Smooth muscle cell (in vitro differentiated cells): ENCODE measurements around the gene ANKRD55. TPM values are rescaled to one million over a fixed set of nuclear protein-coding genes. Genes with fewer than 3 reads are reported as not detected.

ENCODE experiments used
- DNase-seq: peaks from one replicate; lab custom pipeline; 2025; ENCODE audit not compliant: unreplicated experiment; lab: John Stamatoyannopoulos, UW
- H2AFZ ChIP-seq: fragments of 200-600 bp; sonication (generic); 2 replicates; pipeline ENCODE4 v1.6.0; 2016; ENCODE audit warnings: antibody characterized with exemption, low read depth, mild to moderate bottlenecking
- H3F3A ChIP-seq: fragments of 200-600 bp; sonication (generic); 2 replicates; pipeline ENCODE4 v1.6.0; 2017; ENCODE audit warnings: antibody characterized with exemption, low read depth
- H3K27ac ChIP-seq: fragments of 200-600 bp; sonication (generic); 2 replicates; pipeline ENCODE4 v1.5.1; 2016; ENCODE audit warnings: low read depth, mild to moderate bottlenecking
- H3K27me3 ChIP-seq: fragments of 200-600 bp; sonication (generic); 2 replicates; pipeline ENCODE4 v1.6.1; 2016; ENCODE audit warnings: low read depth, mild to moderate bottlenecking
- H3K36me3 ChIP-seq: fragments of 200-600 bp; sonication (generic); 2 replicates; pipeline ENCODE4 v1.5.1; 2016; ENCODE audit warnings: low read depth
- H3K4me1 ChIP-seq: fragments of 200-600 bp; sonication (generic); 2 replicates; pipeline ENCODE4 v1.5.1; 2016; ENCODE audit warnings: low read depth
- H3K4me2 ChIP-seq: fragments of 200-600 bp; sonication (generic); 2 replicates; pipeline ENCODE4 v1.6.0; 2016; ENCODE audit warnings: mild to moderate bottlenecking
- H3K4me3 ChIP-seq: fragments of 200-600 bp; sonication (generic); 2 replicates; pipeline ENCODE4 v1.5.1; 2016; ENCODE audit warnings: mild to moderate bottlenecking
- H3K79me2 ChIP-seq: fragments of 200-600 bp; sonication (generic); 2 replicates; pipeline ENCODE4 v1.6.0; 2016; ENCODE audit warnings: low read depth, mild to moderate bottlenecking
- H3K9ac ChIP-seq: fragments of 200-600 bp; sonication (generic); 2 replicates; pipeline ENCODE4 v1.6.0; 2016; ENCODE audit warnings: low read depth
- H3K9me3 ChIP-seq: fragments of 200-600 bp; sonication (generic); replicated peaks from 2 replicates; pipeline ENCODE4 v1.5.1; 2016; ENCODE audit warnings: low read depth
- H4K20me1 ChIP-seq: fragments of 200-600 bp; sonication (generic); 2 replicates; pipeline ENCODE4 v1.6.0; 2016; ENCODE audit warnings: low read depth
- CTCF ChIP-seq: fragments of 200-600 bp; sonication (generic); IDR thresholded peaks from 2 replicates; pipeline ENCODE4 v1.5.1; 2017; ENCODE audit warnings: borderline replicate concordance, mild to moderate bottlenecking, antibody characterized with exemption; ENCODE audit not compliant: insufficient read depth, poor library complexity, severe bottlenecking
- WGBS: methylation state at CpG from one replicate; pipeline ENCODE4 v1.1.7; 2016; ENCODE audit warnings: low lambda C conversion rate; 5-methylcytosine and 5-hydroxymethylcytosine counted together
- polyA plus RNA-seq: library from polyadenylated mRNA; unstranded; fragments of >200 nt; fragmentation: Nextera tagmentation; extraction: Ambion mirVana; gene quantifications from 2 replicates; pipeline ENCODE4 v1.2.1, GENCODE V29; 2016
- total RNA-seq: library from RNA; depleted of rRNA; stranded (reverse); fragments of >200 nt; gene quantifications from 2 replicates; pipeline ENCODE4 v1.2.3, GENCODE V29; 2014

The ANKRD55 gene
- total and polyA plus RNA-seq, 2 experiments from 2014 or later = 1.1 to 1.7 TPM

GRCh38 chr5:56175488-56175887 is 57.6 kb downstream of the ANKRD55 start:
- H3K27ac ChIP-seq = no peak overlapping the region
- H3K4me1 ChIP-seq = peaks cover 6% of the 10 kb centered on the region
- WGBS = 0% methylated on average over 3 of the region's 3 CpGs
- no peaks in the 10 kb centered on the region for H3K36me3 ChIP-seq
- no peak overlapping the region for H3K9ac ChIP-seq
- H3K79me2 ChIP-seq = no peaks in the 10 kb centered on the region
- peaks cover 4% of the 10 kb centered on the region for H3F3A ChIP-seq
- TF ChIP-seq CTCF = no peak
- H3K27me3 ChIP-seq = no peaks in the 10 kb centered on the region
- DNase-seq = no peak
- H2AFZ ChIP-seq = no peak overlapping the region
- H3K9me3 ChIP-seq = no peaks in the 10 kb centered on the region
- H3K4me3 ChIP-seq = no peak overlapping the region
- H3K4me2 ChIP-seq = peak overlapping the region; percentile 61
- no peaks in the 10 kb centered on the region for H4K20me1 ChIP-seq

DNA sequence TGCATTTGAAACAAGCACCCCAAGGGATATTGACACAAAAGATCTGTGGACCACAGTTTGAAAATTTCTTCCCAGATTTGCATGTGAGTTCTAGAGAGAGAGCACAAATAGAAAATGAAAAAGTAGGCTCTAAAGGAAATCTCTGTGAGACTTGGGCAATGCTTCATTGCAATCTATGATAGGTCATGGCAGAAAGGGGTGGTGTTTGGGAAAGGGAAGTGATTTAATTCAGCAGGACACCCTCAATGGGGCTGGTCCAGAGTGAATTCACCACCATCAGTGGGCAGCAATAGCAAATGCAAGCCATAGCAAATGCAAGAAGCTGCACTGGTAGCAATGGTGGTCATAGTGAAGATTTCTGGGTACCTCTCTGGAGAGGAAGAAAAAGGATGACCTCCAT is 58.1 kb downstream of the ANKRD55 start:
- Histone ChIP-seq H4K20me1 (no peaks in the 10 kb centered on the region), H3K9ac (no peak overlapping the region), H3K79me2 (no peaks in the 10 kb centered on the region), H3K4me3 (no peak overlapping the region), H3F3A (peaks cover 9% of the 10 kb centered on the region), H3K4me1 (peaks cover 6% of the 10 kb centered on the region), H3K9me3 (no peaks in the 10 kb centered on the region), H3K4me2 (peak overlapping the region; percentile 61), H3K36me3 (no peaks in the 10 kb centered on the region), H2AFZ (no peak overlapping the region), H3K27me3 (no peaks in the 10 kb centered on the region), H3K27ac (no peak overlapping the region)
- no peak for TF ChIP-seq CTCF
- DNase-seq = no peak

GRCh38 chr5:56172241-56172640 is 60.9 kb downstream of the ANKRD55 start:
- DNase-seq = no peak
- H3K27ac ChIP-seq = peak overlapping the region; percentile 96
- H3K4me3 ChIP-seq = no peak overlapping the region
- no peaks in the 10 kb centered on the region for H4K20me1 ChIP-seq
- H3K27me3 ChIP-seq = no peaks in the 10 kb centered on the region
- H3K4me1 ChIP-seq = peaks cover 20% of the 10 kb centered on the region
- H3K9ac ChIP-seq = peak overlapping the region; percentile 18
- no peak overlapping the region for H2AFZ ChIP-seq
- no peaks in the 10 kb centered on the region for H3K79me2 ChIP-seq
- no peaks in the 10 kb centered on the region for H3K9me3 ChIP-seq
- TF ChIP-seq CTCF = no peak
- peaks cover 16% of the 10 kb centered on the region for H3F3A ChIP-seq
- peak overlapping the region; percentile 7 for H3K4me2 ChIP-seq
- no peaks in the 10 kb centered on the region for H3K36me3 ChIP-seq
- WGBS = 24% methylated on average over 1 of the region's 1 CpG

GRCh38 chr5:56170557-56170956 is 62.6 kb downstream of the ANKRD55 start:
- Histone ChIP-seq H3K4me1 (peaks cover 22% of the 10 kb centered on the region), H3K79me2 (no peaks in the 10 kb centered on the region), H2AFZ (no peak overlapping the region), H3K4me2 (no peak overlapping the region), H4K20me1 (no peaks in the 10 kb centered on the region), H3K36me3 (no peaks in the 10 kb centered on the region), H3K27ac (peak overlapping the region; percentile 96), H3F3A (peaks cover 16% of the 10 kb centered on the region), H3K9ac (no peak overlapping the region), H3K4me3 (no peak overlapping the region), H3K27me3 (no peaks in the 10 kb centered on the region), H3K9me3 (no peaks in the 10 kb centered on the region)
- 81% methylated on average over 4 of the region's 4 CpGs for WGBS
- DNase-seq = no peak
- no peak for TF ChIP-seq CTCF
